NCI-H345 treated with DMSO at 0.1 percent for 48 hours (cell line): ENCODE data around the gene ID3.
A peak's percentile ranks its signal among the peaks of the same experiment; 100 is the strongest.
"Not testable (repeated sequence)": the region's sequence is repeated elsewhere in the genome, so short reads cannot be mapped to it uniquely, and the experiment has no call there.

Experiments used
- DNase-seq: peaks from one replicate; lab custom pipeline; 2025; ENCODE audit not compliant: unreplicated experiment; lab: John Stamatoyannopoulos, UW

Gene ID3

GRCh38 chr1:23553231-23554126 lies 5.8 kb downstream of the ID3 start:
- no peak for DNase-seq

GRCh38 chr1:23551849-23552248 lies 7.5 kb downstream of the ID3 start:
- DNase-seq, result no peak

GRCh38 chr1:23548704-23549143 lies 10.6 kb downstream of the ID3 start:
- no peak for DNase-seq

GRCh38 chr1:23546897-23547584 lies 12.3 kb downstream of the ID3 start:
- no peak for DNase-seq

GRCh38 chr1:23545851-23546250 lies 13.4 kb downstream of the ID3 start:
- no peak for DNase-seq

GRCh38 chr1:23544444-23545389 lies 14.6 kb downstream of the ID3 start:
- DNase-seq, result peak; percentile 51

- DNase-seq, result no peak
Measured at GRCh38 chr1:23543707-23544443, 15.4 kb downstream of the ID3 start.

GRCh38 chr1:23542940-23543339 lies 16.4 kb downstream of the ID3 start:
- DNase-seq, result not testable (repeated sequence)

GRCh38 chr1:23539698-23540266 lies 19.5 kb downstream of the ID3 start:
- peak; percentile 80 for DNase-seq

- no peak for DNase-seq
Measured at GRCh38 chr1:23537296-23537973, 21.9 kb downstream of the ID3 start.

- no peak for DNase-seq
Measured at GRCh38 chr1:23533246-23534023, 25.9 kb downstream of the ID3 start.

- no peak for DNase-seq
Measured at GRCh38 chr1:23531562-23532094, 27.7 kb downstream of the ID3 start.

- peak; percentile 75 for DNase-seq
Measured at GRCh38 chr1:23530747-23531561, 28.3 kb downstream of the ID3 start, which contains the start of gene E2F2. Gene E2F2 (minus strand): TSS chr1:23531233. CDS start chr1:23530793, 440 bp downstream.

GRCh38 chr1:23530087-23530746 lies 29.1 kb downstream of the ID3 start:
- DNase-seq, result no peak

GRCh38 chr1:23529146-23530086 lies 29.9 kb downstream of the ID3 start:
- no peak for DNase-seq
